Measurements from ENCODE around the gene CSGALNACT2.

DNA sequence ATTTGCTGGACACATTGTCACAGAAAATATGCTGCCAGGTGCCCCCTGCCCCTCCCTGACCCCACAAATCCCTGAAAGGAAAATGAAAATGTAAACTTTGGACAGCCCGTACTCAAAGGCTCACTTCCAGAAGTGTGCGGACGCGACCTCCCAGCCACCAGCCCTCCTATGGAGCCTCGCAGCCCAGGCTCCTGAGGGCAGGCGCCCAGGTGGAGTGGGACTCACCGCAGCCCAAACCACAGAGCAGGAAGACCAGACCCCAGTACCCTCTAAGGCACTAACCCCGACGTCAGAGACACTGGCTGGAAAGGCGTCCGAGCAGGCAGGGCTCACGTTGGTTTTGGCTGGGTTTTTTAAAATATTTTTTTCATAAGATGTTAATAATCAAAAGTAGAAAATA is 57.3 kb downstream of the CSGALNACT2 start:
- TF ChIP-seq CTCF (IDR thresholded peaks at IDR 0.05; ENCODE audit: low read depth, low read length) = no peak
- TF ChIP-seq POLR2A (IDR thresholded peaks at IDR 0.05; ENCODE audit: extremely low read depth, insufficient read length) = no peak

Measured in NB4 (cell line).